ENCODE measurements around the gene IFT20. TPM values are rescaled to one million over a fixed set of nuclear protein-coding genes. Genes with fewer than 3 reads are reported as not detected.

IFT20 gene, protein sequence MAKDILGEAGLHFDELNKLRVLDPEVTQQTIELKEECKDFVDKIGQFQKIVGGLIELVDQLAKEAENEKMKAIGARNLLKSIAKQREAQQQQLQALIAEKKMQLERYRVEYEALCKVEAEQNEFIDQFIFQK
- 51.9 to 58.0 TPM (median 56.2 TPM) in 5 replicates for total RNA-seq (2022; extraction: Qiagen RNA extraction; ENCODE audit: low read depth)

DNA sequence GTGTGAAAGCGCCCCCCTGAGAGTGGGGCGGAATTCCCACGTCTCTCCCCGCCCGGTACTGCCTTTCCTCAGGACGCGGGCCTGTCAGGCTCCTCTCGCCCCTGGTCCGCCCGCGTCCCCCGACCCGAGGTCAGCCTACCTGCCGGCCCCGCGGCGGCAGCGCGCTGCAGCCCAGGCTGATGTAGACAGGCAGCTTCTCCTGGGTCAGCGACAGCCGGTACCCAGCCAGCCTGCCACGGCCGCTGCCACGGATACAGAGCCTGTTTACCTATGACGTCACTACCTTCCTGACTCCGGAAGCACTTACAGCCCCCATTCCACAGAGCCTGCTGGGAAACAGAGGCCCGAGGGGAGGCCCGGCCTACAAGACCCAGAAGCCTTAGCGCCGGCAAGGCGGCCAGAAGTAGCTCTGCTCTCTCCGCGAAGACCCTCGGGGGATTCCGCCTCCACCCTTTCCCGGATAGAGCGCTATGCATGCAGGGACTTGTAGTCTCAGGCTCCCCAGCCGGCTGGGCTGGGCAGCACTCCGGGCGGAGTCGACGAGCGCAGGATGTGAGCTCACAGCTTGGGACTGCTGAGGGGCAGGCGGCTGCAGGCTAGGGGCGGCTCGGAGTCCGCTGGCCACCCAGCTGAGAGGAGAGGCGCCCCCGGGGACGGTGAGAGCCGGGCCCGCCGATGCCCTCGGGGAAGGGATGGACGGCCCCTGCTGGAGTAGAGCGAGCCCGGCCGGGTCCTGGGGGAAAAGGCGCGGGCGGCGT, at the start of gene IFT20, which contains the start of gene TNFAIP1:
Gene IFT20, minus strand, starts transcription at position 272 of the 758 bp plus-strand sequence. CDS start 3,487 bp downstream, outside the sequence.
Gene TNFAIP1, plus strand, starts transcription at position 561 of the 758 bp plus-strand sequence. CDS start 3,761 bp downstream, outside the sequence.

DNA sequence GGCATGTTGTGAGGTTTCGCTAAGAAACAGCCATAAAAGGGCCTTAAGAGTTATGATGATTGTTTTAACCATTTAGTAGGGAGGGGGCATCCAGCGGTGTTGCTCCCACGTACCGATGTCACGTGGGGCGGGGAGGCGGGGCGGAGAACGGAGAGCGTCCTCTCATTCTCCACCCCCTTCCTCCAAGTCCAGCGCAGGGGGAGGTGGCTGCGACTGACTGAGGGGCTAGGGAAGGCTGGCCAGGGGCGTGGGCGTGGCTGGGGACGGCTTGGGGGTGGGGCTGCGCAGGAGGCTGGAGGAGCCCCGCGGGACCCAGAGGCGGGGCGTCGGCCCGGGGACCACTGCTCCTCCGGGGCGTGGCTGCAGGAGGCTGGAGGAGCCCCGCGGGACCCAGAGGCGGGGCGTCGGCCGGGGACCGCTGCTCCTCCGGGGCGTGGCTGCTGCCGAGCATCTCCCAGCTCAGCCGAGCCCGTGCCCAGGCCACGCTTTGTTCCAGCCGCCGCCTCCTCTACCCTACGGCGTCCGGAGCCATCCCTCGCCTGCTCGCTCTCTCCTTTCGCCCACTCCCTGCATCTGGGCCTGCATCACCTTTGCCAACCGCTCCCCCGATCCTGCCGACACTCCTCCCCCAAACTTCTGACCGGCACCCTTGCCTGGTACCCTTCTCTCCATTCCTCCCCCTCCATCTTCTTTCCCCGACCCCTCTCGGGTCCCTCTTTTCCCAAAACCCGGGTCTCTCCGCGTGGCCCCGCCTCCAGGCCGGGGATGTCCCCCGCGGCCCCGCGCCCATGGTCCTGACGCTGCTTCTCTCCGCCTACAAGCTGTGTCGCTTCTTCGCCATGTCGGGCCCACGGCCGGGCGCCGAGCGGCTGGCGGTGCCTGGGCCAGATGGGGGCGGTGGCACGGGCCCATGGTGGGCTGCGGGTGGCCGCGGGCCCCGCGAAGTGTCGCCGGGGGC, 36.3 kb upstream of the IFT20 start, which contains the start of gene SARM1:
Gene SARM1, plus strand, starts transcription at position 450 of the 958 bp plus-strand sequence. Its CDS starts 339 bp downstream, at position 789.

DNA sequence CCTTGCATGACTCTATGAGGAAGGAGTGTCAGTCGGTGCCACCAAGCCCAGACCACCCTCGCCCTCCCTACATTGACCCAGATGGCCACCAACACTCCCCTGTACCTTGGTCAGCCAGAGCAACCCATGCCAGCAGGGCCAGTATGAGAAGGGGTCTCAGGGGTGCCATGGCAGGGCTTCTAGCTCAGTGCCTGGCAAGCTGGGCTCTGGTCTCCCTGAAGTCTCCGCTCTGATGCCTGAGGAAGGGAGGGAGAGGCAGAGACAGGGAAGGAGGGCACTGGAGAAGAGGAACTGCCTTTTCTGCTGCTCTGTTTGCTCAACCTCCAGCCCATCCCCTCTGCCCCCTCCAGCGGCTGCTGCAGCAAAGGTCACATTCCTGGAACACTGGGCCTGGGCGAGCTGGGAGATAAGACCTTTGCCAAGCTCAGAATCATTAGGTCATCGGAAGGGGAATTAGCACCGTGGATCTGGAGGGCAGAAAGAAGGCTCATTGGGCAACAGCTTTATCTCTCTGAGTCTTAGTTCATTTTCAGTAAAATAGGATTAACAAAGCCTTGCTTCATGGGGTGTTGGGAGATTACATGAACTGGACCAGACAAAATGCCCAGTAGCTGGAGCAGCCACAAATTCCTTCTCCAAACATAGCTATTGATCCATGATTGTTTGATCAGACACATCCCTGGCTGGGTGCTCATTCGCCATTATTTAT, 34.9 kb upstream of the IFT20 start, which contains the start of gene VTN:
Gene VTN, minus strand, starts transcription at position 273 of the 709 bp plus-strand sequence. Its CDS starts 104 bp downstream, at position 169.

GRCh38 chr17:28364665-28365363, 29.5 kb upstream of the IFT20 start, which contains the start of gene SEBOX:
Gene SEBOX, minus strand, starts transcription at chr17:28365199. Its CDS starts 48 bp downstream, at chr17:28365151.

GRCh38 chr17:28357061-28357900, 22.0 kb upstream of the IFT20 start, which contains the start of gene POLDIP2:
Gene POLDIP2, minus strand, starts transcription at chr17:28357527. Its CDS starts 79 bp downstream, at chr17:28357448.

GRCh38 chr17:28318759-28319597, 16.3 kb downstream of the IFT20 start, which contains the start of gene TMEM97:
Gene TMEM97, plus strand, starts transcription at chr17:28319200. Its CDS starts 40 bp downstream, at chr17:28319240.

Other genes with a start within 250 kb of the IFT20 start
- 39.9 to 45.7 TPM (median 41.3 TPM) in 5 replicates for gene TMEM97, start 16.3 kb downstream of the IFT20 start, total RNA-seq (2022; extraction: Qiagen RNA extraction; ENCODE audit: low read depth)
- 41.1 to 53.5 TPM (median 47.7 TPM) in 5 replicates for gene TNFAIP1, start 289 bp upstream of the IFT20 start, total RNA-seq (2022; extraction: Qiagen RNA extraction; ENCODE audit: low read depth)
- 142 to 172 TPM (median 160 TPM) in 5 replicates for gene POLDIP2, start 22.1 kb upstream of the IFT20 start, total RNA-seq (2022; extraction: Qiagen RNA extraction; ENCODE audit: low read depth)
- gene SEBOX, start 29.7 kb upstream of the IFT20 start, total RNA-seq (2022; extraction: Qiagen RNA extraction; ENCODE audit: low read depth), result not detected in 5 replicates
- 16.5 to 23.2 TPM (median 19.6 TPM) in 5 replicates for gene VTN, start 34.8 kb upstream of the IFT20 start, total RNA-seq (2022; extraction: Qiagen RNA extraction; ENCODE audit: low read depth)
- 4.3 to 6.7 TPM (median 5.9 TPM) in 5 replicates for gene SARM1, start 36.2 kb upstream of the IFT20 start, total RNA-seq (2022; extraction: Qiagen RNA extraction; ENCODE audit: low read depth)
- 16.3 to 20.4 TPM (median 18.9 TPM) in 5 replicates for gene SLC46A1, start 70.7 kb upstream of the IFT20 start, total RNA-seq (2022; extraction: Qiagen RNA extraction; ENCODE audit: low read depth)
- gene SLC13A2, start 138.2 kb upstream of the IFT20 start, total RNA-seq (2022; extraction: Qiagen RNA extraction; ENCODE audit: low read depth), result 0.10 to 0.18 TPM (median 0.14 TPM) in 5 replicates
- gene FOXN1, start 170.9 kb upstream of the IFT20 start, total RNA-seq (2022; extraction: Qiagen RNA extraction; ENCODE audit: low read depth), result 0.03 TPM in 2 of 5 replicates, not detected in the others
- 26.8 to 35.5 TPM (median 29.7 TPM) in 5 replicates for gene UNC119, start 217.2 kb upstream of the IFT20 start, total RNA-seq (2022; extraction: Qiagen RNA extraction; ENCODE audit: low read depth)
- gene PIGS, start 236.1 kb upstream of the IFT20 start, total RNA-seq (2022; extraction: Qiagen RNA extraction; ENCODE audit: low read depth), result 51.4 to 61.9 TPM (median 58.3 TPM) in 5 replicates
- 1.2 to 2.3 TPM (median 2.1 TPM) in 5 replicates for gene ALDOC, start 241.4 kb upstream of the IFT20 start, total RNA-seq (2022; extraction: Qiagen RNA extraction; ENCODE audit: low read depth)